Tibial nerve (tissue), 3 donors: ENCODE results near the gene PLAAT1.

Experiments
- CTCF ChIP-seq, 5 experiments: fragments of 200-600 bp in 3 of 5; fragments of 450-650 bp in 2 of 5; sonication (generic) in 3 of 5; IDR thresholded peaks; one replicate each; pipeline ENCODE4 v1.5.1; 2016 to 2019; ENCODE audit warnings: antibody characterized with exemption in 5 of 5, mild to moderate bottlenecking in 3 of 5, moderate library complexity in 2 of 5
- POLR2A ChIP-seq, 2 donors: fragments of 450-650 bp; IDR thresholded peaks; one replicate each; pipeline ENCODE4 v1.6.1; 2017; ENCODE audit warnings: antibody characterized with exemption in 2 of 2, mild to moderate bottlenecking in 2 of 2, moderate library complexity in 2 of 2

- TF ChIP-seq CTCF (IDR thresholded peaks at IDR 0.05) (no peak), POLR2A (IDR thresholded peaks at IDR 0.05) (no peak)
Measured at GRCh38 chr3:193207290-193208273, 33.4 kb upstream of the PLAAT1 start.
